ENCODE measurements around the gene SASH1. TPM values are rescaled to one million over a fixed set of nuclear protein-coding genes. Genes with fewer than 3 reads are reported as not detected.
"Not testable (repeated sequence)": the region's sequence is repeated elsewhere in the genome, so short reads cannot be mapped to it uniquely, and the experiment has no call there.

The SASH1 gene
- total RNA-seq, 1 donor: 71.7 TPM

DNA sequence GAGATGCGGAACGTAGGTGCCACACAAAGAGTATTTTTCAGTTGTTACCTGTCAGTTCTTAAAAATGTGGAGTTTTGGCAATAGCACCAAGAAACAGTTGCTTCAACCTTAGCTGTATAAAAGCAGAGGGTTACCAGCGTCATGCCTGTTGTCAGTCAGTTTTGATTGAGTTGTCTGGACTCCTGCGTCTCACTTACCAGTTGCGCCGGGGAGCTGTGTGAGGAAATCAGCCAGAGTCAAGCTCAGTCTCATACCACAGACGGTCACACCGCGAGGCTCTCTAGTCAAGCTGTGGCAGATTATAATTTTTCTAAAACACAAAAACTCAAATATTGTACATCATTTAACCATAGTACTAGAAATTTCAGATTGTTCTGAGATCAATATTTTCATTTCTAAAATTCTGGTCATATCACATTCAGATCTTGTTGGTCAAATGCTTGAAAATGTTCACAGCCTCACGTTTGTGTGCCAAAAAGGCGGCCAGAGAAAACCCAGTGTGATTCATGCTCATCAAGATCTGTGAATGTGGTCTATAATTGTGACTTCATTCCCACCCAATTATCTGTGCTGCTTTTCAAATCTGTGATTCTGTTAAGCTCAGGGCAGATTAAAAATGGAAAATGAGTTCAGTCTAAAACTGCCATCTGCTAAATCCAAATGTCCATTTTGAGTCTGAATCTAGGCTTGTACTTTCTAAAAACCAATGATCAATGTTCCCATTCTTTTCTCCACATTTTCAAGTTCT lies 37.5 kb downstream of the SASH1 start:
- H3K36me3 ChIP-seq (ENCODE audit: insufficient read depth, low read length): no peaks in the 10 kb centered on the region
- no peak overlapping the region for H2AFZ ChIP-seq (ENCODE audit: low read length)
- H3K79me2 ChIP-seq (ENCODE audit: insufficient read depth, low read length): peaks cover 21% of the 10 kb centered on the region
- H3K4me3 ChIP-seq (ENCODE audit: insufficient read depth, low read length): no peak overlapping the region
- no peaks in the 10 kb centered on the region for H3K27me3 ChIP-seq (ENCODE audit: insufficient read depth, low read length)
- H3K27ac ChIP-seq (ENCODE audit: low read depth, low read length): peak overlapping the region; percentile 21
- H3K4me1 ChIP-seq (ENCODE audit: insufficient read depth, low read length): peaks cover 14% of the 10 kb centered on the region
- no peaks in the 10 kb centered on the region for H3K9me3 ChIP-seq (ENCODE audit: low read depth, low read length)
- no peak for DNase-seq (ENCODE audit: insufficient read length, low spot score, missing footprints)
- peaks cover 7% of the 10 kb centered on the region for H4K20me1 ChIP-seq (ENCODE audit: insufficient read depth, low read length)
- TF ChIP-seq, protein P1, sequence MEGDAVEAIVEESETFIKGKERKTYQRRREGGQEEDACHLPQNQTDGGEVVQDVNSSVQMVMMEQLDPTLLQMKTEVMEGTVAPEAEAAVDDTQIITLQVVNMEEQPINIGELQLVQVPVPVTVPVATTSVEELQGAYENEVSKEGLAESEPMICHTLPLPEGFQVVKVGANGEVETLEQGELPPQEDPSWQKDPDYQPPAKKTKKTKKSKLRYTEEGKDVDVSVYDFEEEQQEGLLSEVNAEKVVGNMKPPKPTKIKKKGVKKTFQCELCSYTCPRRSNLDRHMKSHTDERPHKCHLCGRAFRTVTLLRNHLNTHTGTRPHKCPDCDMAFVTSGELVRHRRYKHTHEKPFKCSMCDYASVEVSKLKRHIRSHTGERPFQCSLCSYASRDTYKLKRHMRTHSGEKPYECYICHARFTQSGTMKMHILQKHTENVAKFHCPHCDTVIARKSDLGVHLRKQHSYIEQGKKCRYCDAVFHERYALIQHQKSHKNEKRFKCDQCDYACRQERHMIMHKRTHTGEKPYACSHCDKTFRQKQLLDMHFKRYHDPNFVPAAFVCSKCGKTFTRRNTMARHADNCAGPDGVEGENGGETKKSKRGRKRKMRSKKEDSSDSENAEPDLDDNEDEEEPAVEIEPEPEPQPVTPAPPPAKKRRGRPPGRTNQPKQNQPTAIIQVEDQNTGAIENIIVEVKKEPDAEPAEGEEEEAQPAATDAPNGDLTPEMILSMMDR (IDR thresholded peaks at IDR 0.05; ENCODE audit: extremely low read depth, low read depth, low read length): no peak
- H3K4me2 ChIP-seq (ENCODE audit: insufficient read depth, low read length): peak overlapping the region; percentile 33

DNA sequence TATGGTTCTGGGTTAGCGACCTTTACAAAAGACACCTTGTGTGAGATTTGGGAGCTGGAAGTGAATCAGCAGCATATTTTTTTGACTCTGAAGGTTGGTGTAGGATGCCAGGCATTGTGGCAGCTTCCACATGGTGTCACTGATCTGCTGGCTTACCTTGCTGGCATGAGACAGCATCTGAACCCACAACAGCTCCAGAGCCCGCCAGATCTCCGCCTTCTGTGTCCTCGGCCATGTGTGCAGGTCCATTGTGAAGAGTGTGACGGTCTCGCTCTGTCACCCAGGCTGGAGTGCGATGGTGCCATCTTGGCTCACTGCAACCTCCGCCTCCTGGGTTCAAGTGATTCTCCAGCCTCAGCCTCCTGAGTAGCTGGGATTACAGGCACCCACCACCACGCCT lies 39.4 kb downstream of the SASH1 start:
- not testable (repeated sequence) for H2AFZ ChIP-seq (ENCODE audit: low read length); H3K9me3 ChIP-seq (ENCODE audit: low read depth, low read length); H3K4me2 ChIP-seq (ENCODE audit: insufficient read depth, low read length); H3K27me3 ChIP-seq (ENCODE audit: insufficient read depth, low read length); DNase-seq (ENCODE audit: insufficient read length, low spot score, missing footprints); H3K27ac ChIP-seq (ENCODE audit: low read depth, low read length); H3K36me3 ChIP-seq (ENCODE audit: insufficient read depth, low read length); H3K4me3 ChIP-seq (ENCODE audit: insufficient read depth, low read length)
- Histone ChIP-seq H3K4me1 (ENCODE audit: insufficient read depth, low read length) (peaks cover 14% of the 10 kb centered on the region), H3K79me2 (ENCODE audit: insufficient read depth, low read length) (peaks cover 21% of the 10 kb centered on the region), H4K20me1 (ENCODE audit: insufficient read depth, low read length) (peaks cover 10% of the 10 kb centered on the region)

DNA sequence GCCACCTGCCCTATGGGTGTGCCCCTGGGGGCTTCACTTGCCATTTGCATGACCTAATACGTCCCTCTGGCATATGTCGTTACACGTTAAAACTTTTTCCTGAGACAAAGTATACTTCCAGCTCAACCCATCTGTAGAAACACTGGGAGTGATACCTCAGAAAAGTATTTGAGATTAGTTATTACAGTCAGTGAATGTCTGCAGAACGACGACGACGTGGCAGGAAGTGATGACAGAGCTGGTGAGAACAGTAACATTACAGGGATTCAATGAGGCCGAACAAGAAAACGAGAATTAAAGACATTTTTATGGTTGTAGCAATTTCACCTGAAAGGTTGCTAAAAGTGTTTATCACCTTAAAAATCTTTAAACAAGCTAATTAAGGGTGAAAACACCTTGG lies 40.2 kb downstream of the SASH1 start:
- peaks cover 10% of the 10 kb centered on the region for H4K20me1 ChIP-seq (ENCODE audit: insufficient read depth, low read length)
- H3K79me2 ChIP-seq (ENCODE audit: insufficient read depth, low read length): peaks cover 21% of the 10 kb centered on the region
- no peak overlapping the region for H3K4me3 ChIP-seq (ENCODE audit: insufficient read depth, low read length)
- H2AFZ ChIP-seq (ENCODE audit: low read length): no peak overlapping the region
- no peaks in the 10 kb centered on the region for H3K27me3 ChIP-seq (ENCODE audit: insufficient read depth, low read length)
- H3K36me3 ChIP-seq (ENCODE audit: insufficient read depth, low read length): no peaks in the 10 kb centered on the region
- peaks cover 14% of the 10 kb centered on the region for H3K4me1 ChIP-seq (ENCODE audit: insufficient read depth, low read length)
- no peak overlapping the region for H3K27ac ChIP-seq (ENCODE audit: low read depth, low read length)
- H3K4me2 ChIP-seq (ENCODE audit: insufficient read depth, low read length): no peak overlapping the region
- TF ChIP-seq, protein P1 (IDR thresholded peaks at IDR 0.05; ENCODE audit: extremely low read depth, low read depth, low read length): no peak
- no peak for DNase-seq (ENCODE audit: insufficient read length, low spot score, missing footprints)
- no peaks in the 10 kb centered on the region for H3K9me3 ChIP-seq (ENCODE audit: low read depth, low read length)

DNA sequence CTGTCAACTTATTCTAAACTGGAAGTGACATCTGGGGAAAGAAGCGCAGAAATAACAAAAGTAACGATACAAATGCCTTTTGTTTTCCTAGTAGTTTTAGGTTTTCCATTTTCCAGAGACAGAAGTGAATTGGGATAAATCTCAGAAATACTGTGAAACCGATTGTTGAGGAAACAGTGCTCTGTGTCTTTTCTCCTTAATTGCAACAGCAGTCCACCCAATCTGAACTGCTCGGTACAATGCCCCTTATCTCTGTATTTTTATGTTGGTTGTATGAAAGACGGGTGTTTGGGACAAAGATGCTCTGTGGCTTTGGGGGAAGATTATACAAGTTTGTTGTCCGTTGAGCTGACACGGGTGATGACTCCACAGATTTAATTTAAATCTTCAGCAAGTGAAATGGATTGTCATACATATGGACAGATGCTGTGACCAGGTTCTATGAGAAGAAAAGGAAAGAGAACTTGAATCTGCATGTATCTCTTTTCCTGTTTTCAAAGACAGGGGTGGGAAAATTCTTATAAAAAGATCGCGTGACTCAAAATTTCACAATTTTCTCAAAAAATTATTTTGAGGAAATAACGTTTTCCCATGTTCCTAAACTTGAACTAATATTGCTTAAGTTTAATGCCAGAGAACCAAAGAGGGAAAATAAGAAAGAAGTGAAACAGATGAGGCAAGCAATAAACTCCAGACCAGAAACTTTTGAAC lies 41.2 kb downstream of the SASH1 start:
- Histone ChIP-seq H2AFZ (ENCODE audit: low read length) (no peak overlapping the region), H3K36me3 (ENCODE audit: insufficient read depth, low read length) (no peaks in the 10 kb centered on the region), H3K4me2 (ENCODE audit: insufficient read depth, low read length) (no peak overlapping the region), H3K27me3 (ENCODE audit: insufficient read depth, low read length) (no peaks in the 10 kb centered on the region), H3K27ac (ENCODE audit: low read depth, low read length) (no peak overlapping the region), H3K4me3 (ENCODE audit: insufficient read depth, low read length) (no peak overlapping the region), H3K79me2 (ENCODE audit: insufficient read depth, low read length) (peaks cover 25% of the 10 kb centered on the region), H4K20me1 (ENCODE audit: insufficient read depth, low read length) (peaks cover 10% of the 10 kb centered on the region), H3K4me1 (ENCODE audit: insufficient read depth, low read length) (peaks cover 14% of the 10 kb centered on the region), H3K9me3 (ENCODE audit: low read depth, low read length) (no peaks in the 10 kb centered on the region)
- TF ChIP-seq, protein P1 (IDR thresholded peaks at IDR 0.05; ENCODE audit: extremely low read depth, low read depth, low read length): no peak
- no peak for DNase-seq (ENCODE audit: insufficient read length, low spot score, missing footprints)

All from osteoblast (primary cell).